Endothelial cell of umbilical vein (primary cell): ENCODE measurements around the gene ZNF488.

ENCODE experiments used
- CTCF ChIP-seq, 2 donors: IDR thresholded peaks; 1 replicate in 1 of 2; 2 replicates in 1 of 2; pipeline ENCODE4 v1.5.1; 2011; ENCODE audit warnings: low read length in 2 of 2, mild to moderate bottlenecking in 2 of 2, moderate library complexity in 2 of 2, control low read depth in 1 of 2, inconsistent platforms in 1 of 2, low read depth in 1 of 2; ENCODE audit not compliant: insufficient read depth in 1 of 2; ENCODE audit errors: extremely low read depth in 1 of 2
- EZH2 ChIP-seq: IDR thresholded peaks from 2 replicates; pipeline ENCODE4 v1.6.1; 2012; ENCODE audit warnings: borderline replicate concordance, low read depth, mild to moderate bottlenecking, moderate library complexity, low read length, inconsistent platforms; ENCODE audit not compliant: severe bottlenecking
- POLR2AphosphoS5 ChIP-seq: IDR thresholded peaks from 2 replicates; pipeline ENCODE4 v1.6.1; 2012; ENCODE audit warnings: low read depth, mild to moderate bottlenecking, control low read depth, low read length, moderate library complexity; ENCODE audit not compliant: insufficient read depth

- TF ChIP-seq CTCF (IDR thresholded peaks at IDR 0.05; ENCODE audit: extremely low read depth in 1 of 2, insufficient read depth in 1 of 2, low read depth in 1 of 2, low read length in 2 of 2) (no peak), POLR2AphosphoS5 (no peak), EZH2 (no peak)
These were observed 28.2 kb upstream of the ZNF488 start for GRCh38 chr10:47412177-47412730.
